Mesodermal cell (in vitro differentiated cells): ENCODE measurements around the gene SOCS6.

Experiments
- H3K27ac ChIP-seq: 2 replicates; pipeline ENCODE4 v1.7.0; 2013; ENCODE audit warnings: mild to moderate bottlenecking, low read depth, low read length, moderate library complexity; ENCODE audit not compliant: severe bottlenecking
- H3K36me3 ChIP-seq: 2 replicates; pipeline ENCODE4 v1.7.1; 2013; ENCODE audit warnings: mild to moderate bottlenecking, low read length, moderate library complexity; ENCODE audit not compliant: control insufficient read depth, insufficient read depth
- H3K4me1 ChIP-seq: one replicate; pipeline ENCODE4 v1.7.1; 2013; ENCODE audit warnings: mild to moderate bottlenecking, low read length; ENCODE audit not compliant: insufficient read depth, control insufficient read depth, poor library complexity, severe bottlenecking
- H3K4me3 ChIP-seq: 2 replicates; pipeline ENCODE4 v1.7.0; 2013; ENCODE audit warnings: low read length, control low read depth, mild to moderate bottlenecking; ENCODE audit not compliant: insufficient read depth, poor library complexity, severe bottlenecking; ENCODE audit errors: extremely low read depth
- H3K9me3 ChIP-seq: 2 replicates; pipeline ENCODE4 v1.7.1; 2013; ENCODE audit warnings: mild to moderate bottlenecking, low read length, moderate library complexity; ENCODE audit not compliant: control insufficient read depth
- WGBS, 2 experiments: methylation state at CpG; one replicate each; pipeline ENCODE4 v1.1.5; 2013; ENCODE audit warnings: missing lambda C conversion rate in 2 of 2; ENCODE audit not compliant: insufficient coverage in 2 of 2; 5-methylcytosine and 5-hydroxymethylcytosine counted together

The SOCS6 gene

GRCh38 chr18:70289351-70290312 is 787 bp downstream of the SOCS6 start:
- Histone ChIP-seq H3K36me3 (peaks cover 10% of the 10 kb centered on the region), H3K27ac (peak overlapping the region; percentile 86), H3K4me3 (peak overlapping the region; percentile 65), H3K9me3 (no peaks in the 10 kb centered on the region), H3K4me1 (peaks cover 4% of the 10 kb centered on the region)
- WGBS, 2 experiments = 1% methylated on average over 59 to 71 of the region's 87 CpGs

GRCh38 chr18:70290482-70291294 is 1.8 kb downstream of the SOCS6 start:
- Histone ChIP-seq H3K27ac (no peak overlapping the region), H3K36me3 (peaks cover 10% of the 10 kb centered on the region), H3K4me3 (peak overlapping the region; percentile 65), H3K4me1 (peaks cover 4% of the 10 kb centered on the region), H3K9me3 (no peaks in the 10 kb centered on the region)
- WGBS, 2 experiments = 59 to 68% methylated on average over 5 to 7 of the region's 11 CpGs

- no peak overlapping the region for H3K27ac ChIP-seq
Measured at GRCh38 chr18:70291295-70291574, 2.4 kb downstream of the SOCS6 start.

GRCh38 chr18:70292628-70293027 is 3.8 kb downstream of the SOCS6 start:
- peaks cover 10% of the 10 kb centered on the region for H3K36me3 ChIP-seq
- whole genome bisulfite sequencing, 2 experiments = 96 to 97% methylated on average over 5 of the region's 5 CpGs
- no peak overlapping the region for H3K4me3 ChIP-seq
- H3K4me1 ChIP-seq = peaks cover 4% of the 10 kb centered on the region
- no peaks in the 10 kb centered on the region for H3K9me3 ChIP-seq
- H3K27ac ChIP-seq = no peak overlapping the region

More at GRCh38 chr18:70291295-70291574, 2.4 kb downstream of the SOCS6 start:
- Histone ChIP-seq H3K36me3 (peaks cover 10% of the 10 kb centered on the region), H3K4me1 (peaks cover 4% of the 10 kb centered on the region), H3K4me3 (no peak overlapping the region), H3K9me3 (no peaks in the 10 kb centered on the region)
- WGBS, 2 experiments = 100% methylated on average over 1 of the region's 2 CpGs

- no peaks in the 10 kb centered on the region for H3K9me3 ChIP-seq
- peaks cover 4% of the 10 kb centered on the region for H3K4me1 ChIP-seq
- H3K27ac ChIP-seq = no peak overlapping the region
- H3K36me3 ChIP-seq = peaks cover 10% of the 10 kb centered on the region
- no CpG with 5 or more reads among the region's 3 CpGs for WGBS, 2 experiments
- H3K4me3 ChIP-seq = no peak overlapping the region
Measured at GRCh38 chr18:70293166-70293565, 4.3 kb downstream of the SOCS6 start.

DNA sequence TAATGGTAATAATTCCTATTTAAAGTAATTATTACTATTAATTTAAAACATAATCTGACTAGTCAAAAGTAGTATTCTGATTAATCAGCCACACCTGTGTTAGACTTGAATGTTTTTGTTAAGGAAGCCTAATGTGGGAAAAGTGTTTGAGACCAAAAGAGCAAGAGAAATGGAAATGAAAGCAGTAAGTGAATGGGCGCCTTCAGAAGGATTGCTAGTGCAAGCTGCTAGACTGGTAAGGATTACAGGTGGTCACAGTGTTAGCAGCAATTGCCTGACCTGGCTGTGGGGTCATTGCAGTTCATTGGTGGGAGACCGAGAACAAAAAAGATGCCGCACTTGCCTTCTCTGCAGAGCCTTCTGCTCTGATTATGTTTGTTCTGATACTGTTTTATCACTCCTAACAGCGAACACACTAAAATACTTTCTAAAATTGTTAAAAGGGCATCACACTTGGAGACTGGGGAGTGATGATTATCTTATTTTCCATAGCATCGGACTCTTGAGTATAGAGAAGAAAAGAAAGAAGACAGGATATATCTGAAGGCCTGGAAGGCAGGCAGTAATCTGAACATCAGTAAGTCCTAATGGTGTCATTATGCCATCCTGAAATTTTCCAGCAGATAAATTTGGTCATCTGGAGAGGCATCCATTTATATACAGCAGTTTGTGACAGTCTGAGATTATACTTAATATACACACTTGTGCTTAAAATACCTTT is 5.8 kb downstream of the SOCS6 start:
- WGBS, 2 experiments = 90 to 95% methylated on average over 2 of the region's 5 CpGs
- no peak overlapping the region for H3K4me3 ChIP-seq
- H3K4me1 ChIP-seq = peaks cover 4% of the 10 kb centered on the region
- H3K9me3 ChIP-seq = no peaks in the 10 kb centered on the region
- H3K36me3 ChIP-seq = peaks cover 10% of the 10 kb centered on the region
- no peak overlapping the region for H3K27ac ChIP-seq

- Histone ChIP-seq H3K4me3 (no peak overlapping the region), H3K9me3 (no peaks in the 10 kb centered on the region), H3K4me1 (peaks cover 3% of the 10 kb centered on the region), H3K36me3 (peaks cover 13% of the 10 kb centered on the region), H3K27ac (peak overlapping the region; percentile 41)
- 90 to 95% methylated on average over 5 of the region's 8 CpGs for WGBS, 2 experiments
Measured at GRCh38 chr18:70295192-70296188, 6.6 kb downstream of the SOCS6 start.

GRCh38 chr18:70296289-70296688 is 7.4 kb downstream of the SOCS6 start:
- peak overlapping the region; percentile 41 for H3K27ac ChIP-seq
- WGBS, 2 experiments = 81 to 94% methylated on average over 9 to 10 of the region's 10 CpGs
- H3K36me3 ChIP-seq = peaks cover 10% of the 10 kb centered on the region
- no peaks in the 10 kb centered on the region for H3K9me3 ChIP-seq
- no peak overlapping the region for H3K4me3 ChIP-seq
- H3K4me1 ChIP-seq = no peaks in the 10 kb centered on the region

DNA sequence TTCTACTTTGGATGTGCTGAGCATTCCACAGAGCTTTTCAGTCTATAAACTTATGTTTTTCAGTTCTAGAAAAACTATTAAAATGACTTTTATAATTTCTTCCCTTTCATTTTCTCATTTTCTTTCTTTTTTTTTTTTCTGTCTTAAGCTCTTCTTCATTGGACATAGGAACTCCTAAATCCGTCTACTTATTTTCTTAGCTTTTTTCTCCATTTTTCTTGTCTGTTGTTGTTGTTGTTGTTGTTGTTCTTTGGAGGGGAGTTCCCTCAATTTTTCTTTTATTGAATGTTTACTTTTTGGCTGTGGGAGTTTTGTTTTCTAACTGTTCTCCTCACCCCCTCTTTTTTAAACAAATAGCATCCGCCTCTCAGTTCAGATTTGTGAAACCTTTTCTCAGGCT is 7.9 kb downstream of the SOCS6 start:
- peaks cover 1% of the 10 kb centered on the region for H3K4me1 ChIP-seq
- H3K27ac ChIP-seq = peak overlapping the region; percentile 41
- WGBS, 2 experiments = 80 to 100% methylated on average over 1 of the region's 2 CpGs
- H3K36me3 ChIP-seq = peaks cover 7% of the 10 kb centered on the region
- no peak overlapping the region for H3K4me3 ChIP-seq
- no peaks in the 10 kb centered on the region for H3K9me3 ChIP-seq
